Activated naive CD4-positive, alpha-beta T cell treated with Interleukin-2 at 50 U/mL for 16 hours (primary cell): ENCODE data around the gene NPPA.

ENCODE experiments used
- DNase-seq: peaks from one replicate; pipeline ENCODE4 v3.0.0-alpha.2; 2020

The NPPA gene

DNA sequence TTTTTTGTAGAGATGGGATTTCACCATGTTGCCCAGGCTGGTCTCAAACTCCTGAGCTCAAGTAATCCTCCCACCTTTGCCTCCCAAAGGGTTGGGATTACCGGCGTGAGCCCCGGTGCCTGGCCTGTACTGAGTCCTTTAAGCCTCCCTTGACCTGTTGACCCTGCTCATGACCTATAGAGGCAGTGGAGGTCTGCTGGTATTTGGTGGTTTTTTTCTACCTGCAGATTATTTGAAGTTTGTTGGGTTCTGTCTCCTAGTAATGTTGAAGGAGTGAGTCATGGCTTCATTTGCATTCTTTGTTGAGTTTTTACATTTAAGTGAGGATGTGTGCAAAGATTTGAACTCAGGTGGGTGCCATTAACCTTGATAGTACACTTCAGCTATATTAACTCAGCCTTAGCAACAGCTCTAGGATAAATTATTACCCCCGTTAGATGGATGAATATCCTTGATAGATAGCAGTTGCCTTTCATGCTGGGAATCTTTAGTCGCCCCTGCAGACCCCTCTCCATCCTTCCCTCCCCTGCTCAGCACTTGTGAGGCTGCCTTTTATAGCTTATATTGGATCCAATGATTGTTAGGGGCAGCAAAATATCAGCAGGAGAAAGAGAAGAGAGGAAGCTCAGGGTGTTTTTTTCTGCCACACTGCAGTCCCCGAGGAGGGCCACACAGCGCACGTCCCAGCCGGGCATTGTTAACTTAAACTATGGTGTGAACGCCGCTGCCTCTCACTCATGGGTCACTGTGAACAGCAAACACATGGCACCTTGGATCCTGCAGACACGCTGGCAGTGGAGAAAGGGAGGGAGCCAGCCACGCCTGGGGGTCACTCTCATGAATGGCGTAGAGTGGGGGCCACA, 26.0 kb upstream of the NPPA start:
- no peak for DNase-seq

DNA sequence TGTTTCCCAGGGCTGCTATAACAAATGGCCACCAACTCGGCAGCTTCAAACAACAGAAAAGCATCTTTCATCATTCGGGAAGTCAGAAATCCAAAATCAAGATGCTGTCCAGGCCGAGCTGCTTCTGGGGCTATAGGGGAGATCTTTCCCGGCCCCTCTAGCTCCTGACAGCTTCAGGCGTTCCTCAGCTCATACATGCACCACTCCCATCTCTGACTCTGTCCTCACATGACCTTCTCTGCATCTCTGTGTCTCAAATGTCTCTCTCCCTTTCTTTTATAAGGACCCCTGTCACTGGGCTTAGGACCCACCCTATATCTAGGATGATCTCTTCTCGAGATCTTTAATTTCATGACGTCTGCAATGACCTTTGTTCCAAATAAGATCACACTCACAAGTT, 25.0 kb upstream of the NPPA start:
- DNase-seq = no peak

DNA sequence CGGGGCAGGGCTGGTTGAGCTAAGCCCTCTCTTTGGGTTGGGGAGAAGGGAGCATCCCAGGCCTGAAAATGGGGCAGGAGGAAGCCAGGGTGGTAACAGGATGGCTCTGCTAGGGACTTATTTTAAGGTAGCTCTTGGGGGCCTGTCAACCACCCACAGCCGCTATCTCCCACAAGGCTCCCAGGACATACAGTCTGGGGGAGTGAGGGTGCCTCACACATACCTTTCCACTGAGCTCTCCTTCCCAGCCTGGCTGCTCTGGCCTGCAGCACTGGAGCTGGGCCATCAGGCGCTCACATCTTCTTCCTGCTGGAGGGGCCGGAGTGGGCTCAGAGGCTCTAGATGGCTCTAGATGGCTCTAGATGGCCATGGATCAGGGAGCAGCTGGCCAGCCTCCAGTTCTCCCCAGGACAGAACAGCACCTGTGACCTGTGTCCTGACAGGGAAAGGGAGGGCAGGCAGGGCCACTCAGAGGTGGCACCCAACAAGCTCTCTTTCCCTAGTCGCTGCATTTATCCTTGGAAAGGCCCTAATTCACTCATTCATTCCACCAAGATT, 22.1 kb upstream of the NPPA start:
- DNase-seq = no peak

DNA sequence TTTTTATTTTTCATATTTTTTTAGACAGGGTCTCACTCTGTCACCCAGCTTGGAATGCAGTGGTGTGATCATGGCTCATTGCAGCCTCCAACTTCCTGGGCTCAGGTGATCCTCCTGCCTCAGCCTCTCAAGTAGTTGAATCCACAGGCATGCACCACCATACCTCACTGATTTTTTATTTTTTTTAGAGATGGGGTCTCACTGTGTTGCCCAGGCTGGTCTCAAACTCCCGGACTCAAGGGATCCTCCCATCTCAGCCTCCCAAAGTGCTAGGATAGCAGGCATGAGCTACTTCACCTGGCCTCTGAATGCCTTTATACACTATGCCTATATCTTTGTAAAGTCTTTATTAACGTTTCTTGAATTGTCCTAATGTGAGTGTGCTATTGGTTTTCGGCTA, 21.5 kb upstream of the NPPA start:
- DNase-seq = no peak

DNA sequence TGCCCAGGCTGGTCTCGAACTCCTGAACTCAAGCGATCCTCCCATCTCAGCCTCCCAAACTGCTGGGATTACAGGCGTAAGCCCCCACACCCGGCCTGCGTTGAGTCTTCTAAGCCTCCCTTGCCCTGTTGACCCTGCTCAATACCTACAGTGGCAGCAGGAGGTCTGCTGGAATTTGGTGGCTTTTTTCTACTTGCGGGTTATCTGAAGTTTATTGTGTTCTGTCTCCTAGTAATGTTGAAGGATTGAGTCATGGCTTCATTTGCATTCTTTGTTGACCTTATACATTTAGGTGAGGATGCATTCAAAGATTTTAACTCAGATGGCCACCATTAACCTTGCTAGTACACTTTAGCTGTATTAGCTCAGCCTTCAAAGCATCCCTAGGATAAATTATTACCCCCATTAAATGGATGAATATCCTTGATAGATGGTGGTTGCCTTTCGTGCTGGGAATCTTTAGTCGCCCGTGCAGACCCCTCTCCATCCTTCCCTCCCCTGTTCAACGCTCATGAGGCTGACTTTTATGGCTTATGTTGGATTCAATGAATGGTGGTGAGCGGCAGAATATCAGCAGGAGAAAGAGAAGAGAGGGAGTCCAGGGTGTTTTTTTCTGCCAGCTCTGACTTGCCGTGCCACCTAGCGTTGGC, 20.9 kb upstream of the NPPA start:
- no peak for DNase-seq

DNA sequence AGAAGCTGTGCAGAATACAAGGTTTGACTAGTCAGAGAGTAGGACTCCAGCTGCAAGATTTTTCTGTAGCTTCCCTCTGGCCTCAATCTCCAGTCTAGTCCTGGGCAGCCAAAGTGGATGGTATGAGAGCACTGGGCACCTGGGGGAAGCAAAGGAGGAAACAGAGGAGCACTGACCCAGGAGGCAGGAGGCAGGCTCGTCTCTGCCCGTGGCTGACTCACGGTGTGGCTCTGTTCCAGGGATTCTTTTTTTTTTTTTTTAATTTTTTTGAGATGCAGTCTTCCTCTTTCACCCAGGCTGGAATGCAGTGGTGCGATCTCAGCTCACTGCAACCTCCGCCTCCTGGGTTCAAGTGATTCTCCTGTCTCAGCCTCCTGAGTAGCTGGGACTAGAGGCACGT, 15.3 kb upstream of the NPPA start:
- DNase-seq = no peak

DNA sequence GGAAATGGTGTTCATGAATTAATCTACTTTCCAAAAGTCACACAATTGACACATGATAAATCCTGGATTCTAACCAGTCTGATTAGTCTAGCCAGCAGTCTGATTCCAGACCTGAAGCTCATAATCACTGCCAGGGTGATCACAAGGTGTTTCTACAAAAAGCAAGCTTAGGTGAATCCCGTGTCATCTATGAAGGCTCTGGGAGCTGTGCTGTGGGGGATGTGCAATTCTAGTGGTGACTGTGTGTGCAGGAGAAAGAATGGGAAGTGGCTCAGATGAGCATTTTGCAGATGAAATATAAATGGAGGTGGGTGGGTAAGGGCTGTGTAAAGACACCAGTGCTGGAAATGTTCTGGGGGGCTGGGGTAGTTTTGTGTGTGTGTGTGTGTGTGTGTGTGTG, 13.0 kb upstream of the NPPA start:
- no peak for DNase-seq

DNA sequence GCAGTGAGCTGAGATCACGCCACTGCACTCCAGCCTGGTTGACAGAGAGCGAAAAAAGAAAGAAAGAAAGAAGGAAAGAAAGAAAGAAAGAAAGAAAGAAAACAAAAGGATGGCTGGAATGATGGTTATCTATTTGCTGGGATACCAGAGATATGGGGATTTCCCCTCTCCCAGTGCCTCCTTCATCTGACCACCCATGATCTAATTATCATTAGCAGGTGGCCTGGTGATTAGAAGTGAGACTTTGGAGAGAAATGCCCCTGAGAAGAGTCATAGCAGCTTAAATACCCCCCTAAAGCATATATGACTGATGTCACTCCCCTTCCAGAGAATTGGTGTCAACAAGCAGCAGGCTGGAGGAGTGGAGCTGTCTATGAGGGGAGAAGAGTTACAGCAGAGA, 12.5 kb upstream of the NPPA start:
- DNase-seq = no peak

DNA sequence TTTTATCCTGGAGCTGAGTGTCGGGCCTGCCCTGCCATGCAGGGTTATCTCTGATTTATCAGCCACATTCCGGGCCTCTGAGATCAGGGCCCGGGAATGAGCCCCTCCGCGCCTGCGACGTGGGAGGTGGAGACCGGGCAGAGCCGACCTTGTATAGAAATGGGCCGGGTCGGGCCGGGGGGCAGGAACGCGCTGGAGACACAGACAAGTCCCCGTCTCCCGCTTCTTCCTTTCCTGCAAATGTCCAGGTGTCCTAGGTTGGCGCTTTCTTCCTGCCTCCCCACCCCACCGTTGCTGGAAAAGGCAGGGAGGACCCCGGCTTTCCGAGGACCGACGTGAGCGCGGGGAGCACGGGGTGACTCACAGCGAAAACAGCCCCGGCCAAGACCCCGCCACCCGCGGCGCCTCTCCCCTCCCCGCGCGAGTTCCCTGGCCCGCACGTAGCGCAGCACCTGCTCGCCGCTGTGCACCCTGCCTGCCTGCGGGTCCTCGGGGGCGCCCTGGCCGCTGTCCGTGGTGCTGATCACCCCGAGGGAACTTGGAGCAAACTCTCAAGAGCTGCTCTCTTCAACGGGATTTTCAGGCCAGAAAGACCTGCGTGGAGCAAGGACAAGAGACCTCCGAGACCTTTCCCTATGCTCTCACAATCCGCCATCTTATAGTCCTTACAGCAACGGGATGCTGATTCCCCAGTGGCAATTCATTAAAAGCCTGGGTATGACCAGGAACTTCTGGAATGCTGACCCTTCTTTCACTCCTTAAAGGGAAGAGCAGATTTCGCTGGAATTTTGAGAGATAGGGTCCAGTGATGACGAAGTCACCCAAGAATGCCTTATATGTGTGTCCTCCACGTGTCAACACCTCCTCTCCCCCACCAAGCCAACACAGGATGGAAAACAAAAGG, 11.6 kb upstream of the NPPA start:
- DNase-seq = peak; percentile 68

DNA sequence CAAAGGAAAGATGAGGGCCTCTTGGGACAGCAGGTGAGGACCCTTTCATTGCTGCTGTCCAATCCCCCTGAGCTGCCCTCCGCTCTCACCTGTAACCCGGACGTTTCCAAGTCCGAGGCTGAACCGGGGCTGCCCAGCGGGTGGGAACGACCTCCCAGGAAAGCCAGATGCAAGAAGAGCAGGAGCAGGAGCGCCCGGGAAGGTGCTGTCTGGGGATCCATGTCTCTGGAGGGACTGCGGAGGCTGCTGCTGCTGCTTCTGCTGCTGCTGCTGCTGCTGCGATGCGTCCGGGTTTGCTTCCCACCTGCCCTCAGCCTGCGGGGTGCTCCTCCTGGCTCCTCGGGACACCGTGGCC, 11.0 kb upstream of the NPPA start, which contains the start of gene NPPB:
Gene NPPB, minus strand, starts transcription at position 333 of the 355 bp plus-strand sequence. Its CDS starts 112 bp downstream, at position 221.
- no peak for DNase-seq

DNA sequence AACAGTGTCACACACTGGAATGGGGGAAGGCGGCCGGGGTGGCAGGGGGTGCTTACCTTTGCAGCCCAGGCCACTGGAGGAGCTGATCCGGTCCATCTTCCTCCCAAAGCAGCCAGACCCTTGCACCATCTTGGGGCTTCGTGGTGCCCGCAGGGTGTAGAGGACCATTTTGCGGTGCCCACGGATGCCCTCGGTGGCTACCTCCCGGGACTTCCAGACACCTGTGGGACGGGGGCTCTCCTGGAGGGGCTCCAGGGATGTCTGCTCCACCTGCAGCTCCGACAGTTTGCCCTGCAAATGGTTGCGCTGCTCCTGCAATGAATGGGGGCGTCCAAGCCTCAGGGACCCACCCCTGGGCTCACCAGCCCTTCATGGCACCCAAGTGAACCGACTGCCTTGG, 10.6 kb upstream of the NPPA start:
- no peak for DNase-seq

DNA sequence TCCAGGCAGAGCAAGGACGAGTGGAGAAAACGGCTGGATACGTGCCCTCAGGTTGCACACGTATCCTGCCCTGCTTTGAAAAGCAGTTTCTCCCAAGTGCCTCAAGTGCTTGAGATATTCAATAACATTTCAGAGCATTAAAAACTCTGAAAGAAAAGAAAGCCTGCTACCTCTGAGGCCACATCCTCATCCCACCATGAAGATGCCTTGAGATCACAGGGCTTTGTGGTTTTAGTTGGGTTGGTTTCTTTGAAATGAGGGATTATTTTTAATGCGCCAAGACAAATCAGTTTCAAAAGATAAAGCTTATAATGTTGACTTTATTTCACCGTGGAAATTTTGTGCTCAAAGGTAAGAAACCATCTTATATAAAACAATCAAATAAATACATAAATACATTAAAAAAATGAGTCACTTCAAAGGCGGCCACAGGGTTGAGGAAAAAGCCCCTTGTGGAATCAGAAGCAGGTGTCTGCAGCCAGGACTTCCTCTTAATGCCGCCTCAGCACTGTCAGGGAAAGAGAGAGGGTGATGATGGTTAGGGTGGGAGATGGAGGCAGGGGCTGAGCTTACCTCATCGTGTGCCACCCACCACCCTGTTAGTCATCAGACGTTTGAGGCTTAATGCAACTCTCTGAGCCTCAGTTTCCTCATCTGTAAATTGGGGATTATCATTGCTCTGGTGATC, 9.7 kb upstream of the NPPA start:
- no peak for DNase-seq

DNA sequence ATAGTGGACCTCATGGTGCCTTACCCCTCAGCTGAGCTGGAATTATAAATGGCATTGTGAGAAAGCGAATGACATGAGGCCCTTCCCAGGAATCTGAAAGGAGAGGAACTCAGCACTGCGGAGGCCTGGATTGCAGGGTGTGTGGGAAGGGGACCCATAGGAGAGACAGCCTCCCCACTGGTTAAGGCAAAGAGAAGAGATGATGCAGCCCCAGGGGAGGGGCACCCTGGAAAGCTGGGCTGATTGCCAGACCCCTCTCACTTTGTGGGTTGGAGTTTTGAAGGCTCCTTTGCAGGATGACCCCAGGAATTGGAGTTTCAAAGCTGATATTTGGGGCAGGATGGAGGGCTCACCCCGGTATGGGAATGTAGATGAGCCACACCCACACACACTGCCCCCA, 9.1 kb upstream of the NPPA start:
- no peak for DNase-seq

DNA sequence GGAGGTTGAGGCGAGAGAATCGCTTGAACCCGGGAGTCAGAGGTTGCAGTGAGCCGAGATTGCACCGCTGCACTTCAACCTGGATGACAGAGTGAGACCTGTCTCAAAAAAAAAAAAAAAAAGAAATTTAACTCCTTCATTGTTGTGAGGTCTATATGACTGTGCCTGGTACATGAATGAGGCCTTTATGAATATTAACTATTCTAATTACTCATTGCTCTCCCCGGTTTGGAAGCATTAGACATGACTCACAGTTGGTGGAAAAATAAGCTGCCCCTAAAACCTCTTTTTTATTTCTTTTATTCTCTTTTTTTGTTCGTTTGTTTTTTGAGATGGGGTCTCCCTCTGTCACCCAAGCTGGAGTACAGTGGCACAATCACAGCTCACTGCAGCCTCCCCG, 7.8 kb upstream of the NPPA start:
- no peak for DNase-seq

DNA sequence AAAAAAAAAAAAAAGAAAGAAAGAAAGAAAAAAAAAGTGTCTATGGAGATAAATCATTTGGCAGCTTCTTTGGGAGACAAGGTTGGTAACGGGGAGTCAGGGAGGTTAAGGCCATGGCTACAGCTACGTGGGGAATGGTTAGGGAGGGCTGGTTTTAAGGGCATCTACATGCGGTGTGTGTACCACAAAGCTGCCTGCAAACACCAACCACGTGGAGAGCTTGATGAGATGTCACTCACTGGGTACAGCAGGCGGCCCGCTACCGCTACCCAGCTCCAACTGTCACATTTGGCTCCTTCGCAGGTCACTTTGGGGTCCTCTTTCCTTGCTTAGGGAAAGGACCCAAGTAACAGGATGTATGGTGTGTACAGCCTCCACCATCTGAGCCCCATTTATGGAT, 6.9 kb upstream of the NPPA start:
- no peak for DNase-seq

DNA sequence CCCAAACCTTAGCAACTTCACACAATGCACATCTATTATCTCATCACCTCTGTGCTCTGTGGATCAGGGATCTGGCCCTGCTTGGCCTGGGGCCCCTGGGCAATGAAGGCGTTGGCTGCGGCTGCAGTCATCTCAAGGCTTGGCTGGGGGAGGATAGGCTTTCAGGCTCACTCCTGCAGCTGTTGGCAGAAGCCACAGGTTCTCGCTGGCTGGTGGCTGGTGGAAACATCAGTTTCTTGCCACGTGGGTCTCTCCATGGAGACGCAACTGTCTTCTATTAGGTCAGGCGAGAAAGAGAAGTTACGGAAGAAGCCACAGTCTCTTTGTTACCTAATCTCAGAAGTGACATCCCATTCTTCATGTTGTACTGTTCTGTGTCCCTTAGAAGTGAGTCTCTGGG, 3.6 kb upstream of the NPPA start:
- no peak for DNase-seq

DNA sequence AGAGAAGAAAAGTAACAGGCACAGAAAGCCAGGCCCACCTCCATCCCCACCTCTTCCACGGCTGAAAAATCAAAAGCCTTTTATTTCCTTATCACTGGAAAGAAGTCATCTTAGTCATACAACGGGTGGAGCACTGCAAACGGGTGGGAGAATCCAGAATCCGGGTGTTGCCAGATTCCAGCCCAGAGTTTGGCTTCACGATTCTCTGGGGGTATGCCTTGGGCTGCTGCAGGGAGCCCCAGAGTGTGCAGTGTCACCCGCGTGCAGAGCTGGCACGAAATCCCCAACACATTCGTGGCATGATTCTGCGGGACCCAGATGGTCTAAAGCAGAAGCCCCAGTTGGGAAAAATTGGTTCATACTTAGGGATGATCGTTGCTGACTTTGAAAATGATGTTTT, 2.6 kb upstream of the NPPA start:
- DNase-seq = no peak

DNA sequence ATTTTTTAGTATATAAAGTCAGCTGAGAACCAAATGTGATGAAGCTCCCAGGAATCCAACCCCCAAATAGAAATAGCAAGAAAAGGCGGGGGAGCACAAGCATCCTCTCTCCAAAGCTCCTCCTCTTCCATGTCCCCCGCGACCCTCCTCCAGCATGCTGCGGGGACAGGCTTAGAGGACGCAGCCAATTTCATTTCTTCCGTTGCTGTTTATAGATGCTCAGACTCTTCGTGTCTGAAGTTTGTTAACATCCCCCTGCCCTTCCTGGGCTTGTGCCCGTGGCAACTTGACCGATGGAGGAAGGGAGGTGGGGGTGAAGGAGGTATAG, 754 bp upstream of the NPPA start:
- DNase-seq = no peak

DNA sequence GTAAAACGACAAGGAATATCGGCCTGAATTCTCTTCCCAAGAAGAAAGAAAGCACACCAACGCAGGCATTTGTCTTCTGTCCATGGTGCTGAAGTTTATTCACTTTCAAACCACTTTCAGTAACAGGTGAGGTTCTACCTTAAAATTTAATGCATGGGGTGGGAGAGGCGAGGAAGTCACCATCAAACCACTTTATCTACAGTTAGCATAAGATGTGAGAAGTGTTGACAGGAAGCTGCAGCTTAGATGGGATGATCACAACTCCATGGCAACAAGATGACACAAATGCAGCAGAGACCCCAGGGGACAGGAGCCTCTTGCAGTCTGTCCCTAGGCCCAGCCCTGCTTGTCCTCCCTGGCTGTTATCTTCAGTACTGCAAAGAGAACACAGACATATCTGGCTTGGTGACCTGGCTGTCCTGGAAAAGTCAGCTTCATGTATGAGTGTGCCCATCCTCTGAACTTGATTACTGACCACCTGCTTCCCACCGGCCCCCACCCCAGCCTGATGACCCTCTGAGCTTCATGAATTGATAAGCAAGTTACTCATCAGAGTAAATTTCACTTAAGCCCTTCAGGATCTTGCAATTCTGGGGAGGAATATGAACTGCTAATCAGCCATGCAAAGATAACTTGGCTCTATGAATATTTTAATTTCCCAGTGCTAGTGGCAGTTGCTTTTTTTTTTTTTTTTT, 1.8 kb downstream of the NPPA start:
- no peak for DNase-seq

DNA sequence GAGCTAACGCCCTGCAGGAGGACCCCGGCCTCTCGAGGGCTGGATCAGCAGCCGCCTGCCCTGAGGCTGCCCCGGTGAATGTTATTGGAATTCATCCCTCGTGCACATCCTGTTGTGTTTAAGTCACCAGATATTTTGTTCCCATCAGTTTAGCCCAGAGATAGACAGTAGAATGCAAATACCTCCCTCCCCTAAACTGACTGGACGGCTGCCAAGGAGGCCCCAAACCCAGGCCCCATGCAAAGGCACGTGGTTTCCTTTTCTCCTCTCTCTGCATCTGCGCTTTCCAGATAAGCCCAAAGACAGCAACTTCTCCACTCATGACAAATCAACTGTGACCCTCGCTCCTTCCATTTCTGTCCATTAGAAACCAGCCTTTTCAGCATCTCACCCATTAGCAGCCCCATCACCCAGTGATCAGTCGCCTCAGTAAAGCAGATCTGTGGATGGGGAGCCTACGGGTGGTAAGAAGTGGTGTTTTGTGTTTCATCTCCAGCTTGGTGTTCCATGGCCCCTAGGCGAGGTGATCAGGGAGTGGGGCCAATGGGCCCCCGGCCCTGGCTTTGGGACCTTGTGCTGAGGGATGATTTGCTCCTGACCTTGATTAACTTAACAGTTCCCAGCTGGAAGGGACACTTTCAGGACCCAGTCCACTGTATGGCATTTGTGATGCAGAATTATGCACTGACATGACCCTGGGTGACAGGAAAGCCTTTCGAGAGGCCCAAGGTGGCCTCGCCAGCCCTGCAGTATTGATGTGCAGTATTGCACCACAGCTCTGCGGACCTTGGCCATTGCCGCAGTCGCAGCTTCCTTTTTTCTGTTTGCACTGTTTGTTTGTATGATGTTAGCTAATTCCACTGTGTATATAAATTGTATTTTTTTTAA, 5.2 kb downstream of the NPPA start:
- no peak for DNase-seq
